ENCODE data around the gene AMFR. TPM values are rescaled to one million over a fixed set of nuclear protein-coding genes. Genes with fewer than 3 reads are reported as not detected.

Gene AMFR
- total and polyA plus RNA-seq, 3 donors from 2014 or later, result 258 to 337 (median 287) TPM

DNA sequence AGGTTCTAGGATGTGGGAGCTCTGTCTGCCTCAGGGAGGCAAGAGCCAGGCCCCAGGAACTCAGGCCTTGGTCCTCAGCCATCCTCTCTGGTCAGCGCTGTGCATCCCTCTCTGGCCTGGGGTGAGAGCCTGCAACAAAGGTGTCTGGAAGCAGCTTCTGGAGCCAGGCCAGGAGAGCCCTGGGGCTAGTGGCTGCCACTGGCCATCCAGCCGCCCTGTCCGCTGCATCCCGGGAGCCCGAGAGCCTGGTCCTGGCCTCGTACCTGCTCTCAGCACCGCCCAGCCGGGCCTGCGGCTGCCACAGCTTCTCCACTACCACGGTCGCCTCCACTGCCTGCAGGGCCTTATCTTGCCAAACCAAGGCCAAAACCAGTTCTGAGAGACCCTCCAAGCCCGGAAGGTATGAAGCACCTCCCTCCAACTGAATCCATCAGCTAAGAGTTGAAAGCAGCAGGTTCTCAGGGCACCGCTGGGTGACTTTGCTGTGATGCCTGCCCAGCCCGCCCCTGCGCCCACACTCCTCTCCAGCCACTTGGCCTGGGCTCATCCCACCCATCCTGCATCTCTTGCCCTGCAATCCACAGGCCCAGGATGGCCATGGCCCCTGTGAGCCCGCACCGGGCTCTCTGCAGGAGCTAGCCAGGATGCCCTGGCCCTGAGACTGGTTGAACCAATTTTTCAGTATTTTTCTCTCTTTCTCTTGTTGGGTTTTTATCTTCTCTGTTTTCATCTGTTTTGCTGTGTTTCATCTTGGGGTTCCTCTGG, 85.7 kb downstream of the AMFR start:
- intact Hi-C loops (cut with DNase I; ENCODE audit: low total_unique reads), result no loop called here
- Histone ChIP-seq H3K27ac (no peak overlapping the region), H3K36me3 (ENCODE audit: low read depth, missing control alignments) (no peaks in the 10 kb centered on the region), H3K27me3 (no peaks in the 10 kb centered on the region), H3K4me1 (no peaks in the 10 kb centered on the region), H3K4me3 (no peak overlapping the region), H3K9me3 (no peaks in the 10 kb centered on the region)
- DNase-seq, result no peak
- no peak for TF ChIP-seq POLR2A (IDR thresholded peaks at IDR 0.05)
- TF ChIP-seq, protein P1, sequence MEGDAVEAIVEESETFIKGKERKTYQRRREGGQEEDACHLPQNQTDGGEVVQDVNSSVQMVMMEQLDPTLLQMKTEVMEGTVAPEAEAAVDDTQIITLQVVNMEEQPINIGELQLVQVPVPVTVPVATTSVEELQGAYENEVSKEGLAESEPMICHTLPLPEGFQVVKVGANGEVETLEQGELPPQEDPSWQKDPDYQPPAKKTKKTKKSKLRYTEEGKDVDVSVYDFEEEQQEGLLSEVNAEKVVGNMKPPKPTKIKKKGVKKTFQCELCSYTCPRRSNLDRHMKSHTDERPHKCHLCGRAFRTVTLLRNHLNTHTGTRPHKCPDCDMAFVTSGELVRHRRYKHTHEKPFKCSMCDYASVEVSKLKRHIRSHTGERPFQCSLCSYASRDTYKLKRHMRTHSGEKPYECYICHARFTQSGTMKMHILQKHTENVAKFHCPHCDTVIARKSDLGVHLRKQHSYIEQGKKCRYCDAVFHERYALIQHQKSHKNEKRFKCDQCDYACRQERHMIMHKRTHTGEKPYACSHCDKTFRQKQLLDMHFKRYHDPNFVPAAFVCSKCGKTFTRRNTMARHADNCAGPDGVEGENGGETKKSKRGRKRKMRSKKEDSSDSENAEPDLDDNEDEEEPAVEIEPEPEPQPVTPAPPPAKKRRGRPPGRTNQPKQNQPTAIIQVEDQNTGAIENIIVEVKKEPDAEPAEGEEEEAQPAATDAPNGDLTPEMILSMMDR (IDR thresholded peaks at IDR 0.05), result no peak
- 95 to 100% methylated on average over 3 to 16 of the region's 17 CpGs for WGBS, 2 donors

DNA sequence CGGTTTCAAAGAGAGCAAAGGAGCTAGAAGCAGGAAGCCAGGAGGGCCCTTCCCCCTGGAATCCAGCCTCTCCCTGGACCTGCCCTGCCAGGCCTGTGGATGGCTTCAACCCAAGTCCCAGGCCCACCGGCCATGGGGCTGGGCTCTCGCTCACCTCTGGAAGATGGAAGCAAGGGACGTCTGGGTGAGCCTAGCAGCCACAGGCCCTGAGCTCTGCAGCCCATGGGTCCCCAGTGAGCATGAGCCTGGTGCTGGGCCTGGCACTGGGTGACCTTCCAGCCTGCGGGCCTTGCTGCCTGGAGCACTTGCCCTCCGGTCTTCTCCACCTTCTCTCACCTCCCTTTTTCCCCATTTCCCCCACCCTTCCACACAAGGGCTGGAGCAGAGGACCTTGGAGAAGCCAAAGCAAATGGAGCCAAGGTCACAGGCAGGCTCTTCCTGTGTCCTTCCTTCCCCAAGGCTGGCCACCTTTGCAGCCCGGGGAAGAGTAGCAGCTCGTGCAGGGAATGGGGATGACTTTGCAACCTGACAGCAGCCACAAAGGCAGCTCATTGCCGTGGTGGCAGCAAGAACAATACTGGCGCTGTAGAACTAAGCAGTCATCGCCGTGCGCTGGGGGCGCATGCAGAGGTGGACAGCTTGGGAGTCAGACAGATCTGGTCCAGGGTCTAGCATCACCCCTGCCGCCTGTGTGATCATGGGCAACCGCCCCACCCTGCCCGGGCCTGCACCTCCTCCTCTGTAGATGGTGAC, 86.6 kb downstream of the AMFR start:
- Histone ChIP-seq H3K27me3 (no peaks in the 10 kb centered on the region), H3K4me1 (no peaks in the 10 kb centered on the region), H3K4me3 (no peak overlapping the region), H3K9me3 (no peaks in the 10 kb centered on the region), H3K36me3 (ENCODE audit: low read depth, missing control alignments) (no peaks in the 10 kb centered on the region), H3K27ac (no peak overlapping the region)
- TF ChIP-seq POLR2A (IDR thresholded peaks at IDR 0.05), result no peak
- TF ChIP-seq, protein P1 (IDR thresholded peaks at IDR 0.05), result no peak
- intact Hi-C loops (cut with DNase I; ENCODE audit: low total_unique reads), result no loop called here
- WGBS, 2 donors, result 59 to 83% methylated on average over 5 to 17 of the region's 17 CpGs
- no peak for DNase-seq

GRCh38 chr16:56337858-56338325, 87.5 kb downstream of the AMFR start:
- DNase-seq, result no peak
- Histone ChIP-seq H3K36me3 (ENCODE audit: low read depth, missing control alignments) (no peaks in the 10 kb centered on the region), H3K4me1 (no peaks in the 10 kb centered on the region), H3K27me3 (no peaks in the 10 kb centered on the region), H3K9me3 (no peaks in the 10 kb centered on the region), H3K27ac (no peak overlapping the region), H3K4me3 (no peak overlapping the region)
- 90 to 100% methylated on average over 2 to 11 of the region's 11 CpGs for WGBS, 2 donors
- no peak for TF ChIP-seq POLR2A (IDR thresholded peaks at IDR 0.05)
- TF ChIP-seq, protein P1 (IDR thresholded peaks at IDR 0.05), result no peak
- intact Hi-C loops (cut with DNase I; ENCODE audit: low total_unique reads), result no loop called here

- Histone ChIP-seq H3K9me3 (no peaks in the 10 kb centered on the region), H3K27me3 (no peaks in the 10 kb centered on the region), H3K27ac (no peak overlapping the region), H3K4me3 (no peak overlapping the region), H3K4me1 (no peaks in the 10 kb centered on the region), H3K36me3 (ENCODE audit: low read depth, missing control alignments) (no peaks in the 10 kb centered on the region)
- TF ChIP-seq, protein P1 (IDR thresholded peaks at IDR 0.05), result no peak
- no peak for TF ChIP-seq POLR2A (IDR thresholded peaks at IDR 0.05)
- WGBS, 2 donors, result 85 to 92% methylated on average over 5 to 11 of the region's 11 CpGs
- intact Hi-C loops (cut with DNase I; ENCODE audit: low total_unique reads), result no loop called here
- no peak for DNase-seq
Observed at GRCh38 chr16:56337131-56337857, 88.1 kb downstream of the AMFR start.

Measured in testis (tissue), 3 donors.